CD4-positive, alpha-beta memory T cell (primary cell): Measurements from ENCODE around the gene DHRS3. TPM values are rescaled to one million over a fixed set of nuclear protein-coding genes. Genes with fewer than 3 reads are reported as not detected.

Experiments
- CTCF ChIA-PET: fragments of 350-600 bp; sonication (Branson Sonifier 250); formaldehyde crosslinking; loops from one replicate; lab custom pipeline; 2021; ENCODE audit warnings: inconsistent platforms; ENCODE audit not compliant: partially characterized antibody; lab: Charles Lee
- POLR2A ChIA-PET: fragments of 350-600 bp; sonication (Branson Sonifier 250); formaldehyde crosslinking; loops from one replicate; lab custom pipeline; 2021; ENCODE audit not compliant: partially characterized antibody; lab: Charles Lee
- DNase-seq, 5 donors: peaks; one replicate each; pipeline versions ENCODE4 v3.0.0 to v3.0.0-alpha.2; 2020 to 2022; ENCODE audit warnings: mixed read lengths in 1 of 5
- H3K27ac ChIP-seq: one replicate; pipeline ENCODE4 v1.7.0; 2013; ENCODE audit warnings: low read depth, low read length
- H3K27me3 ChIP-seq: 2 replicates; pipeline ENCODE4 v1.7.0; 2013; ENCODE audit warnings: mild to moderate bottlenecking, low read length, moderate library complexity; ENCODE audit not compliant: insufficient read depth
- H3K36me3 ChIP-seq: 2 replicates; pipeline ENCODE4 v1.7.0; 2013; ENCODE audit warnings: mild to moderate bottlenecking, low read length, moderate library complexity; ENCODE audit not compliant: insufficient read depth
- H3K4me1 ChIP-seq: 2 replicates; pipeline ENCODE4 v1.7.0; 2013; ENCODE audit warnings: mild to moderate bottlenecking, low read length, moderate library complexity; ENCODE audit not compliant: insufficient read depth
- H3K4me3 ChIP-seq, 2 donors: one replicate each; pipeline ENCODE4 v1.7.0; 2013; ENCODE audit warnings: low read length in 2 of 2, mild to moderate bottlenecking in 1 of 2
- H3K9me3 ChIP-seq, 2 donors: one replicate each; pipeline ENCODE4 v1.7.0; 2013; ENCODE audit warnings: low read length in 2 of 2, control low read depth in 1 of 2; ENCODE audit not compliant: control insufficient read depth in 1 of 2
- H3K27ac Mint-ChIP-seq, 7 donors: one replicate each; pipeline ENCODE4 v1.8.0; 2020 to 2021; ENCODE audit warnings: mixed read lengths in 7 of 7, mild to moderate bottlenecking in 6 of 7, inconsistent platforms in 3 of 7, moderate library complexity in 3 of 7
- H3K27me3 Mint-ChIP-seq, 2 donors: one replicate each; pipeline ENCODE4 v1.8.0; 2020 to 2021; ENCODE audit warnings: mixed read lengths in 2 of 2
- H3K36me3 Mint-ChIP-seq, 2 donors: one replicate each; pipeline ENCODE4 v1.8.0; 2020 to 2021; ENCODE audit warnings: mixed read lengths in 2 of 2, inconsistent platforms in 1 of 2, mild to moderate bottlenecking in 1 of 2
- H3K4me1 Mint-ChIP-seq, 4 donors: one replicate each; pipeline ENCODE4 v1.8.0; 2020 to 2021; ENCODE audit warnings: mixed read lengths in 4 of 4, mild to moderate bottlenecking in 1 of 4
- H3K4me3 Mint-ChIP-seq, 8 donors: one replicate each; pipeline ENCODE4 v1.8.0; 2020 to 2021; ENCODE audit warnings: mixed read lengths in 8 of 8, mild to moderate bottlenecking in 7 of 8, moderate library complexity in 6 of 8, inconsistent platforms in 3 of 8
- H3K9me3 Mint-ChIP-seq, 8 donors: one replicate each; pipeline ENCODE4 v1.8.0; 2020 to 2021; ENCODE audit warnings: mixed read lengths in 8 of 8, mild to moderate bottlenecking in 5 of 8, inconsistent platforms in 3 of 8, moderate library complexity in 1 of 8
- intact Hi-C: fragments of 100-400 bp; cut with micrococcal nuclease; formaldehyde crosslinking; loops from one replicate; pipeline ENCODE4 v1.15.1; 2023
- polyA plus RNA-seq, 2 donors: library from polyadenylated mRNA; unstranded; fragments of 300-500 nt; fragmentation: Illumina TruSeq; gene quantifications; one replicate each; pipeline ENCODE4 v1.2.3, GENCODE V29; 2021
- total RNA-seq, 2 experiments: library from RNA; stranded (reverse); gene quantifications; one replicate each; pipeline ENCODE4 v1.2.3, GENCODE V29; 2021

DHRS3 gene
- total and polyA plus RNA-seq, 4 experiments from 2014 or later: 30.1 to 91.8 (median 64.0) TPM

- H3K27me3 ChIP-seq: no peaks in the 10 kb centered on the region
- POLR2A ChIA-PET: no interaction called here
- peaks cover 5% of the 10 kb centered on the region for H3K4me1 ChIP-seq
- Mint-ChIP-seq H3K9me3 (peaks cover 0 to 2% (median 0%) of the 10 kb centered on the region in 8 donors), H3K4me3 (no peak overlapping the region), H3K4me1 (peaks cover 2 to 14% (median 10%) of the 10 kb centered on the region in 4 donors), H3K36me3 (no peaks in the 10 kb centered on the region), H3K27ac (no peak overlapping the region), H3K27me3 (peaks cover 0 to 4% of the 10 kb centered on the region in 2 donors)
- CTCF ChIA-PET: no interaction called here
- no peaks in the 10 kb centered on the region for H3K36me3 ChIP-seq
- H3K27ac ChIP-seq: no peak overlapping the region
- no peaks in the 10 kb centered on the region for H3K9me3 ChIP-seq
- no peak for DNase-seq
- intact Hi-C loops: no loop called here
- H3K4me3 ChIP-seq: no peak overlapping the region
Observed at GRCh38 chr1:12629985-12630760, 12.2 kb upstream of the DHRS3 start.

GRCh38 chr1:12629511-12629956 is 11.5 kb upstream of the DHRS3 start:
- H3K27ac Mint-ChIP-seq: no peak overlapping the region
- H3K9me3 ChIP-seq: no peaks in the 10 kb centered on the region
- H3K36me3 Mint-ChIP-seq: no peaks in the 10 kb centered on the region
- no peaks in the 10 kb centered on the region for H3K36me3 ChIP-seq
- ChIA-PET POLR2A (no interaction called here), CTCF (no interaction called here)
- no peaks in the 10 kb centered on the region for H3K27me3 ChIP-seq
- H3K4me1 ChIP-seq: peaks cover 5% of the 10 kb centered on the region
- peaks cover 0 to 2% (median 0%) of the 10 kb centered on the region in 8 donors for H3K9me3 Mint-ChIP-seq
- DNase-seq: no peak
- peaks cover 0 to 4% of the 10 kb centered on the region in 2 donors for H3K27me3 Mint-ChIP-seq
- intact Hi-C loops: no loop called here
- H3K4me3 Mint-ChIP-seq: no peak overlapping the region
- peaks cover 2 to 14% (median 10%) of the 10 kb centered on the region in 4 donors for H3K4me1 Mint-ChIP-seq
- H3K27ac ChIP-seq: no peak overlapping the region
- H3K4me3 ChIP-seq: no peak overlapping the region

GRCh38 chr1:12627296-12627695 is 9.3 kb upstream of the DHRS3 start:
- intact Hi-C loops: no loop called here
- POLR2A ChIA-PET: no interaction called here
- H3K4me3 Mint-ChIP-seq: no peak overlapping the region

GRCh38 chr1:12626888-12627287 is 8.9 kb upstream of the DHRS3 start:
- Mint-ChIP-seq H3K4me1 (peaks cover 2 to 10% (median 8%) of the 10 kb centered on the region in 4 donors), H3K4me3 (no peak overlapping the region), H3K36me3 (no peaks in the 10 kb centered on the region), H3K9me3 (no peaks in the 10 kb centered on the region), H3K27me3 (no peaks in the 10 kb centered on the region), H3K27ac (peak overlapping the region in 1 of 7 donors; percentile 31)
- H3K4me3 ChIP-seq: no peak overlapping the region
- H3K27me3 ChIP-seq: no peaks in the 10 kb centered on the region
- H3K9me3 ChIP-seq: no peaks in the 10 kb centered on the region
- H3K36me3 ChIP-seq: no peaks in the 10 kb centered on the region
- CTCF ChIA-PET: interaction anchor here (0.7 to 1.4 kb wide), 2 partner anchors 10 to 32 kb away, joined by 3 read pairs; no protein-coding TSS in a partner anchor
- intact Hi-C loops: no loop called here
- H3K4me1 ChIP-seq: peaks cover 5% of the 10 kb centered on the region
- DNase-seq: no peak
- no peak overlapping the region for H3K27ac ChIP-seq
- POLR2A ChIA-PET: no interaction called here

More at GRCh38 chr1:12627296-12627695, 9.3 kb upstream of the DHRS3 start:
- Mint-ChIP-seq H3K36me3 (no peaks in the 10 kb centered on the region), H3K9me3 (no peaks in the 10 kb centered on the region), H3K4me1 (peaks cover 2 to 9% (median 8%) of the 10 kb centered on the region in 4 donors), H3K27me3 (no peaks in the 10 kb centered on the region), H3K27ac (no peak overlapping the region)
- CTCF ChIA-PET: interaction anchor here (1.4 kb wide), 1 partner anchor 31 kb away, joined by 3 read pairs; no protein-coding TSS in a partner anchor
- peaks cover 5% of the 10 kb centered on the region for H3K4me1 ChIP-seq
- no peaks in the 10 kb centered on the region for H3K9me3 ChIP-seq
- no peak overlapping the region for H3K27ac ChIP-seq
- DNase-seq: no peak
- no peaks in the 10 kb centered on the region for H3K36me3 ChIP-seq
- H3K27me3 ChIP-seq: no peaks in the 10 kb centered on the region
- no peak overlapping the region for H3K4me3 ChIP-seq

GRCh38 chr1:12625276-12625675 is 7.3 kb upstream of the DHRS3 start:
- H3K4me3 Mint-ChIP-seq: no peak overlapping the region
- ChIA-PET POLR2A (no interaction called here), CTCF (no interaction called here)
- no peaks in the 10 kb centered on the region for H3K27me3 Mint-ChIP-seq
- Histone ChIP-seq H3K9me3 (no peaks in the 10 kb centered on the region), H3K36me3 (no peaks in the 10 kb centered on the region), H3K27ac (no peak overlapping the region), H3K4me1 (peaks cover 15% of the 10 kb centered on the region), H3K27me3 (no peaks in the 10 kb centered on the region), H3K4me3 (no peak overlapping the region)
- no peaks in the 10 kb centered on the region for H3K36me3 Mint-ChIP-seq
- H3K27ac Mint-ChIP-seq: peak overlapping the region in 1 of 7 donors; percentile 55
- no peak for DNase-seq
- peaks cover 7 to 23% (median 14%) of the 10 kb centered on the region in 4 donors for H3K4me1 Mint-ChIP-seq
- H3K9me3 Mint-ChIP-seq: no peaks in the 10 kb centered on the region
- intact Hi-C loops: no loop called here

- H3K9me3 Mint-ChIP-seq: no peaks in the 10 kb centered on the region
- POLR2A ChIA-PET: interaction anchor here (1.2 to 11.6 kb wide), 3 partner anchors 18 to 112 kb away, joined by 4 to 327 read pairs (median 4); no protein-coding TSS in a partner anchor
- intact Hi-C loops: no loop called here
Observed at GRCh38 chr1:12622506-12622905, 4.5 kb upstream of the DHRS3 start.

More at GRCh38 chr1:12622506-12622905, 4.5 kb upstream of the DHRS3 start:
- no peak for DNase-seq
- CTCF ChIA-PET: interaction anchor here (1.3 to 8.5 kb wide), 2 partner anchors 20 to 36 kb away, joined by 5 to 196 read pairs; no protein-coding TSS in a partner anchor
- Mint-ChIP-seq H3K27me3 (peaks cover 0 to 2% of the 10 kb centered on the region in 2 donors), H3K4me3 (no peak overlapping the region), H3K36me3 (peaks cover 0 to 16% of the 10 kb centered on the region in 2 donors), H3K27ac (peak overlapping the region in 2 of 7 donors; percentile 52 to 57), H3K4me1 (peaks cover 17 to 41% (median 32%) of the 10 kb centered on the region in 4 donors)
- Histone ChIP-seq H3K4me1 (peaks cover 26% of the 10 kb centered on the region), H3K27me3 (no peaks in the 10 kb centered on the region), H3K4me3 (no peak overlapping the region), H3K9me3 (no peaks in the 10 kb centered on the region), H3K36me3 (no peaks in the 10 kb centered on the region), H3K27ac (no peak overlapping the region)
